Measurements from ENCODE around the gene DYNC1I2.

GRCh38 chr2:171711351-171711750 is 24.1 kb downstream of the DYNC1I2 start:
- no peak for TF ChIP-seq EZH2 (IDR thresholded peaks at IDR 0.05; ENCODE audit: insufficient read depth, poor library complexity, severe bottlenecking)
- no peak for TF ChIP-seq EZH2phosphoT487 (IDR thresholded peaks at IDR 0.05; ENCODE audit: insufficient read depth, low read depth)

Data from GM23248 (cell line).